HEK293T (cell line): Measurements from ENCODE around the gene EVI5L.

ENCODE experiments used
- CTBP1 ChIP-seq: fragments of 450-650 bp; IDR thresholded peaks from 2 replicates; pipeline ENCODE4 v1.6.1; 2016; ENCODE audit warnings: borderline replicate concordance
- ELF4 ChIP-seq: fragments of 450-650 bp; IDR thresholded peaks from 2 replicates; pipeline ENCODE4 v1.6.1; 2017; ENCODE audit warnings: antibody characterized with exemption
- FOXA1 ChIP-seq: fragments of 450-650 bp; IDR thresholded peaks from 2 replicates; pipeline ENCODE4 v1.6.1; 2016; ENCODE audit warnings: mild to moderate bottlenecking
- HDGF ChIP-seq: fragments of 450-650 bp; IDR thresholded peaks from 2 replicates; pipeline ENCODE4 v1.6.1; 2017; ENCODE audit warnings: antibody characterized with exemption, borderline replicate concordance
- SP1 ChIP-seq: fragments of 450-650 bp; IDR thresholded peaks from 2 replicates; pipeline ENCODE4 v1.6.1; 2017

DNA sequence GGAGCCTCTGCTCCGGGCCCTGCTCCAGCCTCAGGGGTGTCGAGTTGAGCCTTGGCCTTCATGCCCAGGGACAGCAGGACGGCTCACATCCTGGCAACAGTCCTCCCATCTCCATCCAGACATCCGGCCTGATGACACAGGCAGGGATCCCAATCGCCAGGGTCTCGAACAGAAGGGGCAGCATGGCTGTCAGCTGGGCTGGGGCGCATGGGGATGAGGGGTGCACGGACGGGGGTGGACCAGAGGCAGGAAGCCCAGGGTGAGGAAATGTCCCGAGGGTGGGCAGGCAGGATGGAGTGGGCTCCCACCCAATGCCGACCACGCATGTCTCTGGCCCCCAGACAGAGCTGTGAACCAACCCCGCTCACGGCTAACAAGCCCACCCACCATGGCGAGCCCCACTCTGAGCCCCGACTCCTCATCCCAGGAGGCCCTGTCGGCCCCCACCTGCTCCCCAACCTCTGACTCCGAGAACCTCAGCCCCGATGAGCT, 16.2 kb downstream of the EVI5L start:
- TF ChIP-seq ELF4 = no peak
- TF ChIP-seq FOXA1 = no peak
- TF ChIP-seq CTBP1 = no peak
- TF ChIP-seq HDGF = no peak
- TF ChIP-seq SP1 = no peak
